PC-9 (cell line): ENCODE measurements around the gene SLC10A2. TPM values are rescaled to one million over a fixed set of nuclear protein-coding genes. Genes with fewer than 3 reads are reported as not detected.

Experiments used
- BruUV-seq: library from RNA; stranded (reverse); fragments of 400-500 nt; replicated peaks from 2 replicates; lab custom pipeline; 2021; lab: Mats Ljungman, UMichigan
- CTCF ChIA-PET: fragments of 300-600 bp; sonication (Branson Sonifier 250); formaldehyde crosslinking; loops from one replicate; lab custom pipeline; 2022; ENCODE audit warnings: antibody characterized with exemption; lab: Charles Lee
- POLR2A ChIA-PET: fragments of 300-600 bp; sonication (Branson Sonifier 250); formaldehyde crosslinking; loops from one replicate; lab custom pipeline; 2022; ENCODE audit warnings: antibody characterized with exemption; ENCODE audit not compliant: unreplicated experiment; lab: Charles Lee
- DNase-seq, 2 experiments: peaks; one replicate each; pipeline versions ENCODE4 v3.0.0 to v3.0.0-alpha.2; 2015 to 2022; ENCODE audit warnings: mixed read lengths in 1 of 2
- H2AFZ ChIP-seq: fragments of 200-600 bp; sonication (generic); 2 replicates; pipeline ENCODE4 v1.8.1; 2017; ENCODE audit warnings: antibody characterized with exemption
- H3F3A ChIP-seq: fragments of 200-600 bp; sonication (generic); 2 replicates; pipeline ENCODE4 v1.8.1; 2017; ENCODE audit warnings: antibody characterized with exemption, mild to moderate bottlenecking, low read depth; ENCODE audit not compliant: insufficient read depth
- H3K27ac ChIP-seq: fragments of 200-600 bp; sonication (generic); 2 replicates; pipeline ENCODE4 v1.6.1; 2016; ENCODE audit warnings: mixed run types
- H3K27me3 ChIP-seq: fragments of 200-600 bp; sonication (generic); 2 replicates; pipeline ENCODE4 v1.6.1; 2016; ENCODE audit warnings: low read depth, mixed run types; ENCODE audit not compliant: insufficient read depth
- H3K36me3 ChIP-seq: fragments of 200-600 bp; sonication (generic); 2 replicates; pipeline ENCODE4 v1.6.1; 2016; ENCODE audit warnings: low read depth, mixed run types
- H3K4me1 ChIP-seq: fragments of 200-600 bp; sonication (generic); replicated peaks from 2 replicates; pipeline ENCODE4 v1.6.1; 2016; ENCODE audit warnings: mixed run types; ENCODE audit not compliant: insufficient read depth
- H3K4me2 ChIP-seq: fragments of 200-600 bp; sonication (generic); 2 replicates; pipeline ENCODE4 v1.6.1; 2017; ENCODE audit warnings: mixed run types
- H3K4me3 ChIP-seq: fragments of 200-600 bp; sonication (generic); 2 replicates; pipeline ENCODE4 v1.6.1; 2016; ENCODE audit warnings: mixed run types
- H3K79me2 ChIP-seq: fragments of 200-600 bp; sonication (generic); 2 replicates; pipeline ENCODE4 v1.6.1; 2017; ENCODE audit warnings: low read depth, mixed run types
- H3K9me2 ChIP-seq: fragments of 200-600 bp; sonication (generic); 2 replicates; pipeline ENCODE4 v1.8.1; 2017; ENCODE audit warnings: mild to moderate bottlenecking; ENCODE audit not compliant: insufficient read depth
- H3K9me3 ChIP-seq: fragments of 200-600 bp; sonication (generic); 2 replicates; pipeline ENCODE4 v1.8.1; 2016; ENCODE audit warnings: low read depth; ENCODE audit not compliant: insufficient read depth
- H4K20me1 ChIP-seq: fragments of 200-600 bp; sonication (generic); 2 replicates; pipeline ENCODE4 v1.8.1; 2017; ENCODE audit not compliant: insufficient read depth
- CTCF ChIP-seq: fragments of 200-600 bp; sonication (generic); conservative IDR thresholded peaks from 2 replicates; pipeline ENCODE4 v1.6.1; 2017; ENCODE audit warnings: mixed run types, antibody characterized with exemption, mild to moderate bottlenecking, moderate library complexity
- EZH2 ChIP-seq: fragments of 200-600 bp; sonication (generic); IDR thresholded peaks from 2 replicates; pipeline ENCODE4 v1.8.0; 2017; ENCODE audit warnings: antibody characterized with exemption, low read depth
- intact Hi-C: fragments of 100-400 bp; cut with micrococcal nuclease; formaldehyde crosslinking; loops from one replicate; pipeline ENCODE4 v1.10.0; 2022; ENCODE audit not compliant: unreplicated experiment
- total RNA-seq: library from RNA; stranded (reverse); gene quantifications from 2 replicates; pipeline ENCODE4 v1.2.3, GENCODE V29; 2021

The SLC10A2 gene
- total RNA-seq, 1 experiment from 2014 or later, result not detected

GRCh38 chr13:103066781-103067345, 646 bp upstream of the SLC10A2 start:
- no peak for TF ChIP-seq EZH2
- TF ChIP-seq CTCF, result no peak
- H3K36me3 ChIP-seq, result no peaks in the 10 kb centered on the region
- no peaks in the 10 kb centered on the region for H3F3A ChIP-seq
- CTCF ChIA-PET, result no interaction called here
- H4K20me1 ChIP-seq, result no peaks in the 10 kb centered on the region
- DNase-seq, result no peak
- no peaks in the 10 kb centered on the region for H3K79me2 ChIP-seq
- peaks cover 8% of the 10 kb centered on the region; the same call in 1 of the 2 replicates for H3K4me1 ChIP-seq
- intact Hi-C loops, result no loop called here
- H2AFZ ChIP-seq, result no peak overlapping the region
- H3K9me3 ChIP-seq, result no peaks in the 10 kb centered on the region
- no peak overlapping the region for H3K4me3 ChIP-seq
- POLR2A ChIA-PET, result no interaction called here
- H3K4me2 ChIP-seq, result no peak overlapping the region
- BruUV-seq, result no TSS peak
- H3K27me3 ChIP-seq, result no peaks in the 10 kb centered on the region
- no peaks in the 10 kb centered on the region for H3K9me2 ChIP-seq
- H3K27ac ChIP-seq, result no peak overlapping the region

GRCh38 chr13:103063376-103063775, 2.8 kb downstream of the SLC10A2 start:
- Histone ChIP-seq H3K27ac (no peak overlapping the region), H3K4me2 (no peak overlapping the region), H3K4me3 (no peak overlapping the region), H3K9me3 (no peaks in the 10 kb centered on the region), H3K4me1 (peaks cover 6% of the 10 kb centered on the region; the same call in 1 of the 2 replicates), H3F3A (no peaks in the 10 kb centered on the region), H4K20me1 (no peaks in the 10 kb centered on the region), H3K79me2 (no peaks in the 10 kb centered on the region), H3K27me3 (no peaks in the 10 kb centered on the region), H3K36me3 (no peaks in the 10 kb centered on the region), H3K9me2 (no peaks in the 10 kb centered on the region), H2AFZ (no peak overlapping the region)
- CTCF ChIA-PET, result no interaction called here
- intact Hi-C loops, result no loop called here
- BruUV-seq, result no TSS peak
- POLR2A ChIA-PET, result no interaction called here
- DNase-seq, result no peak
- TF ChIP-seq CTCF, result no peak
- no peak for TF ChIP-seq EZH2

- Histone ChIP-seq H3K4me2 (no peak overlapping the region), H3K27ac (no peak overlapping the region), H3K9me3 (no peaks in the 10 kb centered on the region), H4K20me1 (no peaks in the 10 kb centered on the region), H3K36me3 (no peaks in the 10 kb centered on the region), H3K27me3 (no peaks in the 10 kb centered on the region), H3K79me2 (no peaks in the 10 kb centered on the region), H3K9me2 (no peaks in the 10 kb centered on the region), H3F3A (no peaks in the 10 kb centered on the region), H2AFZ (no peak overlapping the region), H3K4me1 (no peaks in the 10 kb centered on the region), H3K4me3 (no peak overlapping the region)
- no peak for DNase-seq
- intact Hi-C loops, result no loop called here
- TF ChIP-seq EZH2 (no peak), CTCF (no peak)
- ChIA-PET CTCF (no interaction called here), POLR2A (no interaction called here)
- BruUV-seq, result no TSS peak
Observed at GRCh38 chr13:103062079-103062478, 4.1 kb downstream of the SLC10A2 start.
